GM12801 (cell line): ENCODE measurements around the gene PLXNA2.

ENCODE experiments used
- TF ChIP-seq, protein P1 (sequence below): IDR thresholded peaks from one replicate; pipeline ENCODE4 v1.5.1; 2011; ENCODE audit warnings: control low read depth; ENCODE audit not compliant: insufficient read length; ENCODE audit errors: extremely low read depth

PLXNA2 gene

GRCh38 chr1:208166340-208167138, 77.6 kb downstream of the PLXNA2 start:
- TF ChIP-seq, protein P1, sequence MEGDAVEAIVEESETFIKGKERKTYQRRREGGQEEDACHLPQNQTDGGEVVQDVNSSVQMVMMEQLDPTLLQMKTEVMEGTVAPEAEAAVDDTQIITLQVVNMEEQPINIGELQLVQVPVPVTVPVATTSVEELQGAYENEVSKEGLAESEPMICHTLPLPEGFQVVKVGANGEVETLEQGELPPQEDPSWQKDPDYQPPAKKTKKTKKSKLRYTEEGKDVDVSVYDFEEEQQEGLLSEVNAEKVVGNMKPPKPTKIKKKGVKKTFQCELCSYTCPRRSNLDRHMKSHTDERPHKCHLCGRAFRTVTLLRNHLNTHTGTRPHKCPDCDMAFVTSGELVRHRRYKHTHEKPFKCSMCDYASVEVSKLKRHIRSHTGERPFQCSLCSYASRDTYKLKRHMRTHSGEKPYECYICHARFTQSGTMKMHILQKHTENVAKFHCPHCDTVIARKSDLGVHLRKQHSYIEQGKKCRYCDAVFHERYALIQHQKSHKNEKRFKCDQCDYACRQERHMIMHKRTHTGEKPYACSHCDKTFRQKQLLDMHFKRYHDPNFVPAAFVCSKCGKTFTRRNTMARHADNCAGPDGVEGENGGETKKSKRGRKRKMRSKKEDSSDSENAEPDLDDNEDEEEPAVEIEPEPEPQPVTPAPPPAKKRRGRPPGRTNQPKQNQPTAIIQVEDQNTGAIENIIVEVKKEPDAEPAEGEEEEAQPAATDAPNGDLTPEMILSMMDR = no peak

- TF ChIP-seq, protein P1 = no peak
These were observed 78.5 kb downstream of the PLXNA2 start for GRCh38 chr1:208165659-208166058.

DNA sequence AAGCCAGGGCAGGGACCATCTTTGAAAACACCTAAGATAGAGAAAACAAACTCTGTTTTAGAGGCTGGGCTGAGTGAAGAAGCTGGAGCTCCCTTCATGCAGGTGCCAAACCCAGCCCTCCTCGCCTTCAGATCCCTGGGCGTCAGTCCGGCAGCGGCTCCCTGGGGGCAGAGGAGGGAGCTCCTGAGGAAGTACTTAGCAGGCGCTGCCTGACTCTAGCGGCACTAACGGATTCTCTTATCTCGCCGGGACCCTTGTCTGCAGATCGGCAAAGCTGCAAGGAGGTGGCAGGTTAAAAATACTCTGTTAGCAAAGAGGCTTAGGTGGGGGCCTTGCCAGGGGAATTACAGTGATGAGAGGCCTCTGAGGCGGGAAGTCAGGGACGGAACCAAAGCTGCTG, 79.6 kb downstream of the PLXNA2 start:
- TF ChIP-seq, protein P1 = no peak

- TF ChIP-seq, protein P1 = no peak
These were observed 80.6 kb downstream of the PLXNA2 start for GRCh38 chr1:208163539-208163938.

- TF ChIP-seq, protein P1 = no peak
These were observed 81.3 kb downstream of the PLXNA2 start for GRCh38 chr1:208162903-208163302.

GRCh38 chr1:208161656-208162375, 82.4 kb downstream of the PLXNA2 start:
- TF ChIP-seq, protein P1 = no peak

- TF ChIP-seq, protein P1 = no peak
These were observed 83.2 kb downstream of the PLXNA2 start for GRCh38 chr1:208161005-208161404.
